Subcutaneous abdominal adipose tissue (tissue), 5 donors: ENCODE data around the gene GNB1.

ENCODE experiments used
- H3K27ac ChIP-seq: one replicate; pipeline ENCODE4 v1.7.0; 2013; ENCODE audit warnings: low read depth, mild to moderate bottlenecking, inconsistent platforms, low read length, moderate library complexity
- H3K27me3 ChIP-seq, 5 donors: one replicate each; pipeline ENCODE4 v1.7.0; 2013; ENCODE audit warnings: low read length in 5 of 5, inconsistent platforms in 1 of 5; ENCODE audit not compliant: control insufficient read depth in 5 of 5, insufficient read depth in 4 of 5
- H3K36me3 ChIP-seq, 5 donors: one replicate each; pipeline ENCODE4 v1.7.0; 2013; ENCODE audit warnings: low read length in 5 of 5; ENCODE audit not compliant: control insufficient read depth in 5 of 5, insufficient read depth in 5 of 5
- H3K4me1 ChIP-seq, 5 donors: one replicate each; pipeline ENCODE4 v1.7.0; 2013; ENCODE audit warnings: low read length in 5 of 5, mild to moderate bottlenecking in 3 of 5, moderate library complexity in 1 of 5; ENCODE audit not compliant: control insufficient read depth in 5 of 5, insufficient read depth in 5 of 5
- H3K4me3 ChIP-seq, 5 donors: one replicate each; pipeline ENCODE4 v1.7.0; 2013; ENCODE audit warnings: low read length in 5 of 5, low read depth in 1 of 5
- H3K9ac ChIP-seq, 5 donors: one replicate each; pipeline ENCODE4 v1.7.0; 2013; ENCODE audit warnings: low read length in 5 of 5, mild to moderate bottlenecking in 4 of 5, moderate library complexity in 3 of 5
- H3K9me3 ChIP-seq, 5 donors: one replicate each; pipeline ENCODE4 v1.7.0; 2013; ENCODE audit warnings: low read length in 5 of 5; ENCODE audit not compliant: control insufficient read depth in 5 of 5
- donor health status: healthy.
- donor health status: healthy.
- donor health status: healthy.
- donor health status: healthy.
- donor health status: healthy.

The GNB1 gene

GRCh38 chr1:1827089-1827848 lies 63.6 kb downstream of the GNB1 start:
- no peak overlapping the region for H3K9ac ChIP-seq

GRCh38 chr1:1826356-1827088 lies 64.4 kb downstream of the GNB1 start:
- Histone ChIP-seq H3K36me3 (peaks cover 5 to 22% (median 20%) of the 10 kb centered on the region in 5 donors), H3K9me3 (no peaks in the 10 kb centered on the region), H3K4me3 (no peak overlapping the region), H3K27ac (no peak overlapping the region), H3K9ac (no peak overlapping the region), H3K27me3 (no peaks in the 10 kb centered on the region), H3K4me1 (peaks cover 0 to 13% (median 0%) of the 10 kb centered on the region in 5 donors)

More at GRCh38 chr1:1827089-1827848, 63.6 kb downstream of the GNB1 start:
- Histone ChIP-seq H3K9me3 (no peaks in the 10 kb centered on the region), H3K4me1 (peaks cover 0 to 16% (median 5%) of the 10 kb centered on the region in 5 donors), H3K4me3 (no peak overlapping the region), H3K36me3 (peaks cover 5 to 19% (median 18%) of the 10 kb centered on the region in 5 donors), H3K27ac (no peak overlapping the region), H3K27me3 (no peaks in the 10 kb centered on the region)

- H3K4me3 ChIP-seq, result no peak overlapping the region
- H3K4me1 ChIP-seq, result peaks cover 0 to 13% (median 0%) of the 10 kb centered on the region in 5 donors
- no peaks in the 10 kb centered on the region for H3K27me3 ChIP-seq
- H3K9me3 ChIP-seq, result no peaks in the 10 kb centered on the region
- H3K9ac ChIP-seq, result no peak overlapping the region
- no peak overlapping the region for H3K27ac ChIP-seq
- peaks cover 5 to 30% (median 26%) of the 10 kb centered on the region in 5 donors for H3K36me3 ChIP-seq
Measured at GRCh38 chr1:1825217-1825616, 65.7 kb downstream of the GNB1 start.

GRCh38 chr1:1819762-1820161 lies 71.1 kb downstream of the GNB1 start:
- Histone ChIP-seq H3K9ac (no peak overlapping the region), H3K4me1 (no peaks in the 10 kb centered on the region), H3K36me3 (peaks cover 7 to 56% (median 46%) of the 10 kb centered on the region in 5 donors), H3K27me3 (no peaks in the 10 kb centered on the region), H3K9me3 (no peaks in the 10 kb centered on the region), H3K4me3 (no peak overlapping the region), H3K27ac (no peak overlapping the region)

DNA sequence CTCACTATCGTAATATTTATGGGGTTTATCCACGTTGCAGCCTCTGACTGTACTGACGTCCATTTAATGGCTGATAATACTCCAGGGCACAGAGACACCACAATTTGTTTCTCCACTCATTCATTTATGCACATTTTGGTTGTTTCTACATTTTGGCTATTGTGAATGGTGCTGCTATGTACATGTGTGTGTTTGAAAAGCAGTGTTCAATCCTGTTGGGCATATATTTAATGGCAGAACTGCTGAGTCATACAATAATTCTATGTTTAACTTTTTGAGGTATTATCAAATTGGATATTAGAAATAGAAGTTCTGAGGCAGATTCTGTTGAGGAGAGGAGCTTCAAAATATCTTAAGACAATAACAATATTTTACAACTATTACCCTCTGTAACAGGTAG lies 73.7 kb downstream of the GNB1 start:
- H3K9me3 ChIP-seq, result no peaks in the 10 kb centered on the region
- no peak overlapping the region for H3K9ac ChIP-seq
- H3K36me3 ChIP-seq, result peaks cover 13 to 66% (median 57%) of the 10 kb centered on the region in 5 donors
- no peak overlapping the region for H3K27ac ChIP-seq
- H3K27me3 ChIP-seq, result no peaks in the 10 kb centered on the region
- no peaks in the 10 kb centered on the region for H3K4me1 ChIP-seq
- H3K4me3 ChIP-seq, result no peak overlapping the region

DNA sequence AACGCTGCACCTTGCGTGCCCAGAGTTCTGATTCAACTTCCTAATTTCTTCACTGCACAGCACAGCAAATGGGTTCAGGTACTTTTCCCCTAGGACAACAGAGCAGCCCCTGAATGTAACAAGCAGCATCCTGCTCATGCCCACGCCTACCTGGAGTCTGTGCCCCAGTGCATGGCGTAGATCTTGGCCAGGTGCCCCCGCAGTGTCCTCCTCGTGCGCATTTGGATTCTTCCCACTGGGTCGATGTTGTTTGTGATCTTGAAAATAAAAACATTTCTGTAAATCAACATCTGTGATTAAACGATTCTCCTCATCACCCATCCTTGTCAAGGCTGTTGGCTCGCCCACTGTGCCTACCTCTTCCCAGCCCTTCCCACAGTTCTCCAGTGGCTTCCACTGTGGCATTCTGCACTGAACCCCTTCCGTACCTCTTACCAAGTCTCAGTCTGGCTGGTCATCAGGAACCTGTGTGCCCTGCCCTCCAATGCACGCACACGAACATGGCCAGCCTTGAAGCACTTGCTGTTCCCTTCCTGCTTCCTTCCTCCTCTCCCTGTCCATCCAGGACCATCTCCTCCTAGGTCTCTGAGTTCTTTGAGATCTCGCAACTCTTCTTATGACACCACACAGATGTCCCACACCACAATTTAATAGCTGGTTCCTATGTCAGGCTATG lies 75.1 kb downstream of the GNB1 start:
- Histone ChIP-seq H3K36me3 (peaks cover 13 to 56% (median 49%) of the 10 kb centered on the region in 5 donors), H3K4me3 (no peak overlapping the region)

DNA sequence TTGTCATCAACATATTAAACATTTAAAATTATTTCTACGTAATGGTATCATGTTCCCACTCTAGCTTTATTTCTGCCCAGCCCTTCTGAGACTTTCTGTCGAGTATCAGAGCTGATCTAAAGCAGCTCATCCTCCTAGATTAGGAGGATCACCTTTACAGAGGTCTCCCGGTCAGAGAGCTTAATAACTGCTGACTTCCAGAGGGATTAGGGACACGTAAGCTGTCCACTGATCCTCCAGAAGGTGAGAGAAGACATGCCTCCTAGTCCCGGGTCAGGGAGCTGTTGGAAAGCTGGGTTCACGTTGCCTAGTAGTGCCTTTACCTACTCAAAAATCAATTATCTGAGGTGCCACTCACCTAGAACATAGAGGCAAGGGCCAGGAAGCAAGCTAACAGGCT lies 81.4 kb downstream of the GNB1 start:
- Histone ChIP-seq H3K27me3 (no peaks in the 10 kb centered on the region), H3K9ac (no peak overlapping the region), H3K4me1 (peaks cover 0 to 9% (median 3%) of the 10 kb centered on the region in 5 donors), H3K9me3 (no peaks in the 10 kb centered on the region), H3K36me3 (peaks cover 9 to 69% (median 45%) of the 10 kb centered on the region in 5 donors), H3K4me3 (no peak overlapping the region), H3K27ac (no peak overlapping the region)

More for the DNA sequence above, 75.1 kb downstream of the GNB1 start:
- no peak overlapping the region for H3K27ac ChIP-seq
- H3K27me3 ChIP-seq, result no peaks in the 10 kb centered on the region
- no peaks in the 10 kb centered on the region for H3K4me1 ChIP-seq
- H3K9me3 ChIP-seq, result no peaks in the 10 kb centered on the region
- no peak overlapping the region for H3K9ac ChIP-seq

DNA sequence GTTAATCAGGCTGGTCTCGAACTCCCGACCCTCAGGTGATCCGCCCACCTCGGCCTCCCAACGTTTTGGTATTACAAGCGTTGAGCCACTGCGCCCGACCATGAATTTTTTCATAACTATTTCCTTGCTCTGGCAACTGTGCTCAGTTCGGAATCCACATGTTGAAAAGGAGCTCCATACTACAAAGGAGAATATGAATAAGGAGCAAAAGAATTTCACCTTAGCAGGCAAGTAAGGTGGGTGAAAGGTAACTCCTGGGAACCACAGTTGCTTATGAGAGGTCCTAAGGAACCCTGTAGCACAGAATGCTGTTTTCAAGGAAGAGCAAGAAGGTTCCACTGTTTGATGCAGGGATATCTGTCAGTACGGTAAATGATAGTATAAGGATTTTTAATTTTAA lies 82.7 kb downstream of the GNB1 start:
- Histone ChIP-seq H3K4me3 (no peak overlapping the region), H3K27me3 (no peaks in the 10 kb centered on the region), H3K4me1 (peaks cover 0 to 9% (median 3%) of the 10 kb centered on the region in 5 donors), H3K9me3 (no peaks in the 10 kb centered on the region), H3K36me3 (peaks cover 2 to 65% (median 42%) of the 10 kb centered on the region in 5 donors), H3K9ac (no peak overlapping the region), H3K27ac (no peak overlapping the region)

DNA sequence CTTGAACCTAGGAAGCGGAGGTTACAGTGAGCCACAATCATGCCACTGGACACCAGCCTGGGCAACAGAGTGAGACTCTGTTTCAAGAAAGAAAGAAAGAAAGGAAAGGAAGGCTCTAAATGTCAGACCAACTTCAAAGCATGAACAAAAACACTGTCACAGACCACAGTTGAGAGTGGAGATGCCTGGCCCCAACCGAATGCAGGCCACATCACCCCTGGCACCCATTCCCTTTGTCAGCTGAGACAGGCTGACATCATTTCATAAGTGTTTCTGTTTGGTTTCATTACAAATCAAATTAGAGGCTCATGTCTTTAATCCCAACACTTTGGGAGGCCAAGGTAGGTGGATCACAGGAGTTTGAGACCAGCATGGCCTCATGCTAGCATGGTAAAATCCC lies 84.0 kb downstream of the GNB1 start:
- Histone ChIP-seq H3K27ac (no peak overlapping the region), H3K4me1 (peaks cover 0 to 9% (median 3%) of the 10 kb centered on the region in 5 donors), H3K9ac (no peak overlapping the region), H3K9me3 (no peaks in the 10 kb centered on the region), H3K4me3 (no peak overlapping the region), H3K27me3 (no peaks in the 10 kb centered on the region), H3K36me3 (peaks cover 7 to 69% (median 42%) of the 10 kb centered on the region in 5 donors)
